HepG2 (cell line): ENCODE data around the gene PMS2. TPM values are rescaled to one million over a fixed set of nuclear protein-coding genes. Genes with fewer than 3 reads are reported as not detected.

Experiments used
- CEBPB ChIP-seq: IDR thresholded peaks from 2 replicates; pipeline ENCODE4 v1.6.1; 2011; ENCODE audit warnings: low read depth, low read length, improper control_type of control experiment, borderline replicate concordance
- DBP ChIP-seq: sonication (generic); formaldehyde crosslinking; IDR thresholded peaks from 2 replicates; pipeline ENCODE4 v1.4.0; 2020; ENCODE audit warnings: missing genetic modification reagents; ENCODE audit errors: not compliant biosample characterization
- EHMT2 ChIP-seq: fragments of 200-600 bp; sonication (generic); IDR thresholded peaks from 2 replicates; pipeline ENCODE4 v1.7.0; 2017; ENCODE audit warnings: antibody characterized with exemption, low read depth, low read length, borderline replicate concordance
- EP300 ChIP-seq, 3 experiments: sonication (generic) in 1 of 3; formaldehyde crosslinking in 1 of 3; IDR thresholded peaks; 2 replicates each; pipeline versions ENCODE4 v1.5.1 to v1.6.1; 2011 to 2020; ENCODE audit warnings: low read depth in 2 of 3, low read length in 2 of 3, borderline replicate concordance in 1 of 3, improper control_type of control experiment in 1 of 3, mild to moderate bottlenecking in 1 of 3, missing genetic modification reagents in 1 of 3, moderate library complexity in 1 of 3
- HMG20B ChIP-seq: conservative IDR thresholded peaks from 2 replicates; pipeline ENCODE4 v1.6.1; 2016; ENCODE audit warnings: missing genetic modification reagents, missing compliant biosample characterization
- KLF9 ChIP-seq: IDR thresholded peaks from 2 replicates; pipeline ENCODE4 v1.6.1; 2016; ENCODE audit warnings: low read depth
- NFKB2 ChIP-seq: sonication (generic); formaldehyde crosslinking; IDR thresholded peaks from 2 replicates; pipeline ENCODE4 v1.4.0; 2020; ENCODE audit warnings: missing genetic modification reagents, borderline replicate concordance
- NONO ChIP-seq, 2 experiments: fragments of 450-650 bp in 1 of 2; sonication (generic) in 1 of 2; formaldehyde crosslinking in 1 of 2; IDR thresholded peaks in 1 of 2; conservative IDR thresholded peaks in 1 of 2; 2 replicates each; pipeline versions ENCODE4 v1.6.1 to v1.8.0; 2017 to 2022; ENCODE audit warnings: mild to moderate bottlenecking in 1 of 2, missing genetic modification reagents in 1 of 2, moderate library complexity in 1 of 2
- RBFOX2 ChIP-seq: fragments of 200-400 bp; formaldehyde crosslinking; IDR thresholded peaks from 2 replicates; pipeline ENCODE4 v1.6.1; 2017; ENCODE audit warnings: low read depth, mild to moderate bottlenecking, low read length
- SOX5 ChIP-seq: IDR thresholded peaks from 2 replicates; pipeline ENCODE4 v1.6.1; 2016; ENCODE audit warnings: borderline replicate concordance
- USF2 ChIP-seq, 2 experiments: sonication (generic) in 1 of 2; formaldehyde crosslinking in 1 of 2; IDR thresholded peaks; 2 replicates each; pipeline versions ENCODE4 v1.5.1 to v1.6.1; 2011 to 2020; ENCODE audit warnings: borderline replicate concordance in 1 of 2, low read depth in 1 of 2, low read length in 1 of 2, mild to moderate bottlenecking in 1 of 2, missing genetic modification reagents in 1 of 2, moderate library complexity in 1 of 2
- ZBTB1 ChIP-seq: sonication (generic); formaldehyde crosslinking; IDR thresholded peaks from 2 replicates; pipeline ENCODE4 v1.4.0; 2020; ENCODE audit warnings: missing genetic modification reagents, borderline replicate concordance
- ZBTB8A ChIP-seq: sonication (generic); formaldehyde crosslinking; IDR thresholded peaks from 2 replicates; pipeline ENCODE4 v1.4.0; 2020; ENCODE audit warnings: mild to moderate bottlenecking, low read depth, missing genetic modification reagents, borderline replicate concordance
- ZFP62 ChIP-seq: sonication (generic); formaldehyde crosslinking; IDR thresholded peaks from 2 replicates; pipeline ENCODE4 v1.4.0; 2020; ENCODE audit warnings: missing genetic modification reagents
- ZNF251 ChIP-seq: sonication (generic); formaldehyde crosslinking; IDR thresholded peaks from 2 replicates; pipeline ENCODE4 v1.9.0; 2021; ENCODE audit warnings: mild to moderate bottlenecking, missing genetic modification reagents
- ZNF264 ChIP-seq: sonication (generic); formaldehyde crosslinking; IDR thresholded peaks from 2 replicates; pipeline ENCODE4 v1.4.0; 2020; ENCODE audit warnings: missing genetic modification reagents
- ZNF556 ChIP-seq: sonication (generic); formaldehyde crosslinking; IDR thresholded peaks from 2 replicates; pipeline ENCODE4 v1.4.0; 2020; ENCODE audit warnings: mild to moderate bottlenecking, missing genetic modification reagents, borderline replicate concordance
- polyA plus RNA-seq, 8 experiments: library from polyadenylated mRNA; depleted of rRNA in 3 of 8; stranded (reverse) in 7 of 8; unstranded in 1 of 8; fragments of >200 nt; fragmentation: Illumina TruSeq in 4 of 8; extraction: Trizol in 4 of 8; gene quantifications; 2 replicates each; pipeline versions ENCODE4 v1.2.1 to v1.2.3, GENCODE V29; 2011 to 2016; ENCODE audit warnings: low read depth in 4 of 8, missing spikeins in 1 of 8, mixed read lengths in 1 of 8; ENCODE audit not compliant: insufficient read depth in 1 of 8
- total RNA-seq, 5 experiments: library from RNA; depleted of rRNA; stranded (reverse); fragments of >200 nt; fragmentation: Illumina TruSeq; extraction: Trizol; gene quantifications; 2 replicates each; pipeline ENCODE4 v1.2.3, GENCODE V29; 2016; ENCODE audit warnings: low read depth in 1 of 5
- TF ChIP-seq, protein P1 (sequence below): sonication (generic); formaldehyde crosslinking; IDR thresholded peaks from 2 replicates; pipeline ENCODE4 v1.8.1; 2022; ENCODE audit warnings: low read depth, mild to moderate bottlenecking, missing genetic modification reagents
- TF ChIP-seq, protein P2 (sequence below): sonication (generic); formaldehyde crosslinking; IDR thresholded peaks from 2 replicates; pipeline ENCODE4 v1.8.0; 2022; ENCODE audit warnings: mild to moderate bottlenecking, missing genetic modification reagents; ENCODE audit not compliant: insufficient replicate concordance

PMS2 gene
- total and polyA plus RNA-seq, 2 of the 13 experiments (the other 11 are each of a cell fraction or from before 2014, with no cell fraction given), result 6.3 to 11.4 TPM

- TF ChIP-seq, protein P1, sequence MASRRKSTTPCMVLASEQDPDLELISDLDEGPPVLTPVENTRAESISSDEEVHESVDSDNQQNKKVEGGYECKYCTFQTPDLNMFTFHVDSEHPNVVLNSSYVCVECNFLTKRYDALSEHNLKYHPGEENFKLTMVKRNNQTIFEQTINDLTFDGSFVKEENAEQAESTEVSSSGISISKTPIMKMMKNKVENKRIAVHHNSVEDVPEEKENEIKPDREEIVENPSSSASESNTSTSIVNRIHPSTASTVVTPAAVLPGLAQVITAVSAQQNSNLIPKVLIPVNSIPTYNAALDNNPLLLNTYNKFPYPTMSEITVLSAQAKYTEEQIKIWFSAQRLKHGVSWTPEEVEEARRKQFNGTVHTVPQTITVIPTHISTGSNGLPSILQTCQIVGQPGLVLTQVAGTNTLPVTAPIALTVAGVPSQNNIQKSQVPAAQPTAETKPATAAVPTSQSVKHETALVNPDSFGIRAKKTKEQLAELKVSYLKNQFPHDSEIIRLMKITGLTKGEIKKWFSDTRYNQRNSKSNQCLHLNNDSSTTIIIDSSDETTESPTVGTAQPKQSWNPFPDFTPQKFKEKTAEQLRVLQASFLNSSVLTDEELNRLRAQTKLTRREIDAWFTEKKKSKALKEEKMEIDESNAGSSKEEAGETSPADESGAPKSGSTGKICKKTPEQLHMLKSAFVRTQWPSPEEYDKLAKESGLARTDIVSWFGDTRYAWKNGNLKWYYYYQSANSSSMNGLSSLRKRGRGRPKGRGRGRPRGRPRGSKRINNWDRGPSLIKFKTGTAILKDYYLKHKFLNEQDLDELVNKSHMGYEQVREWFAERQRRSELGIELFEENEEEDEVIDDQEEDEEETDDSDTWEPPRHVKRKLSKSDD (CRISPR knock-in tag), result peak; percentile 98
- TF ChIP-seq NFKB2, result peak; percentile 99
- peak; percentile 98 for TF ChIP-seq ZBTB8A (CRISPR knock-in tag)
- TF ChIP-seq CEBPB, result no peak
- no peak for TF ChIP-seq EP300 (IDR thresholded peaks at IDR 0.05; ENCODE audit: low read depth in 2 of 2, low read length in 2 of 2)
- peak; percentile 76 for TF ChIP-seq EP300 (CRISPR knock-in tag; IDR thresholded peaks at IDR 0.05; ENCODE audit: borderline replicate concordance)
- TF ChIP-seq, protein P2, sequence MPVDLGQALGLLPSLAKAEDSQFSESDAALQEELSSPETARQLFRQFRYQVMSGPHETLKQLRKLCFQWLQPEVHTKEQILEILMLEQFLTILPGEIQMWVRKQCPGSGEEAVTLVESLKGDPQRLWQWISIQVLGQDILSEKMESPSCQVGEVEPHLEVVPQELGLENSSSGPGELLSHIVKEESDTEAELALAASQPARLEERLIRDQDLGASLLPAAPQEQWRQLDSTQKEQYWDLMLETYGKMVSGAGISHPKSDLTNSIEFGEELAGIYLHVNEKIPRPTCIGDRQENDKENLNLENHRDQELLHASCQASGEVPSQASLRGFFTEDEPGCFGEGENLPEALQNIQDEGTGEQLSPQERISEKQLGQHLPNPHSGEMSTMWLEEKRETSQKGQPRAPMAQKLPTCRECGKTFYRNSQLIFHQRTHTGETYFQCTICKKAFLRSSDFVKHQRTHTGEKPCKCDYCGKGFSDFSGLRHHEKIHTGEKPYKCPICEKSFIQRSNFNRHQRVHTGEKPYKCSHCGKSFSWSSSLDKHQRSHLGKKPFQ (CRISPR knock-in tag), result peak; percentile 99
- no peak; the same call in 1 of the 2 replicates for TF ChIP-seq ZBTB1 (CRISPR knock-in tag)
- TF ChIP-seq HMG20B (CRISPR knock-in tag), result peak; percentile 63; the same call in 1 of the 2 replicates
- TF ChIP-seq EHMT2, result no peak
- TF ChIP-seq SOX5 (CRISPR knock-in tag), result peak; percentile 61
- no peak for TF ChIP-seq ZFP62
- TF ChIP-seq USF2 (IDR thresholded peaks at IDR 0.05; ENCODE audit: low read depth, low read length), result peak; percentile 31; the same call in 1 of the 2 replicates
- TF ChIP-seq USF2 (CRISPR knock-in tag; IDR thresholded peaks at IDR 0.05; ENCODE audit: borderline replicate concordance), result peak; percentile 83
- TF ChIP-seq KLF9 (CRISPR knock-in tag), result peak; percentile 83; the same call in 1 of the 2 replicates
- TF ChIP-seq ZNF251 (CRISPR knock-in tag), result 0 out of 2 replicates have a peak, but pooled peaks have one; percentile 87
- peak; percentile 94 for TF ChIP-seq DBP (CRISPR knock-in tag)
- peak; percentile 84; the same call in 1 of the 2 replicates for TF ChIP-seq ZNF556
- TF ChIP-seq NONO (IDR thresholded peaks at IDR 0.05), result no peak
- TF ChIP-seq NONO (CRISPR knock-in tag; conservative IDR thresholded peaks at IDR 0.05), result peak; percentile 98
- peak; percentile 95 for TF ChIP-seq RBFOX2
- peak; percentile 97 for TF ChIP-seq ZNF264 (CRISPR knock-in tag)
These were observed at the start of gene PMS2, which contains the start of gene AIMP2 (continued) for GRCh38 chr7:6008668-6009611.
